H9 (cell line): ENCODE data around the gene IFT27. TPM values are rescaled to one million over a fixed set of nuclear protein-coding genes. Genes with fewer than 3 reads are reported as not detected.

ENCODE experiments used
- DNase-seq: peaks from one replicate; pipeline ENCODE4 v3.0.0-alpha.2; 2017
- H2AFZ ChIP-seq: one replicate; pipeline ENCODE4 v1.6.1; 2013; ENCODE audit warnings: mild to moderate bottlenecking, low read length, control low read depth, moderate library complexity
- H2AK5ac ChIP-seq: 2 replicates; pipeline ENCODE4 v1.6.1; 2013; ENCODE audit warnings: low read length, control low read depth, mixed read lengths; ENCODE audit not compliant: insufficient read length
- H2BK120ac ChIP-seq: one replicate; pipeline ENCODE4 v1.6.1; 2013; ENCODE audit warnings: low read depth, mild to moderate bottlenecking, low read length, control low read depth, inconsistent platforms; ENCODE audit not compliant: poor library complexity, severe bottlenecking
- H2BK12ac ChIP-seq: 2 replicates; pipeline ENCODE4 v1.6.1; 2013; ENCODE audit warnings: low read length, control low read depth, mixed read lengths, low read depth; ENCODE audit not compliant: insufficient read length
- H2BK15ac ChIP-seq: 2 replicates; pipeline ENCODE4 v1.6.1; 2013; ENCODE audit warnings: low read depth, low read length, control low read depth
- H2BK20ac ChIP-seq: one replicate; pipeline ENCODE4 v1.6.1; 2013; ENCODE audit warnings: low read depth, mild to moderate bottlenecking, low read length, control low read depth, inconsistent platforms; ENCODE audit not compliant: poor library complexity, severe bottlenecking
- H2BK5ac ChIP-seq: 2 replicates; pipeline ENCODE4 v1.6.1; 2013; ENCODE audit warnings: low read length, control low read depth, mixed read lengths; ENCODE audit not compliant: insufficient read length
- H3K14ac ChIP-seq: 2 replicates; pipeline ENCODE4 v1.6.1; 2013; ENCODE audit warnings: low read length, control low read depth; ENCODE audit not compliant: insufficient read depth
- H3K18ac ChIP-seq: 2 replicates; pipeline ENCODE4 v1.6.1; 2013; ENCODE audit warnings: low read depth, mild to moderate bottlenecking, mixed read lengths, low read length, control low read depth; ENCODE audit not compliant: insufficient read length
- H3K23ac ChIP-seq: 2 replicates; pipeline ENCODE4 v1.6.1; 2013; ENCODE audit warnings: low read length, control low read depth, mixed read lengths, low read depth; ENCODE audit not compliant: insufficient read length
- H3K23me2 ChIP-seq: 2 replicates; pipeline ENCODE4 v1.6.1; 2013; ENCODE audit warnings: low read depth, mild to moderate bottlenecking, mixed read lengths, low read length, control low read depth; ENCODE audit not compliant: insufficient read length, poor library complexity, severe bottlenecking
- H3K27ac ChIP-seq: 2 replicates; pipeline ENCODE4 v1.5.1; 2013; ENCODE audit warnings: low read length, control low read depth, mixed read lengths, low read depth; ENCODE audit not compliant: insufficient read length
- H3K27me3 ChIP-seq: 2 replicates; pipeline ENCODE4 v1.6.1; 2013; ENCODE audit warnings: low read length, control low read depth, inconsistent platforms; ENCODE audit not compliant: insufficient read depth
- H3K4ac ChIP-seq: 2 replicates; pipeline ENCODE4 v1.6.1; 2013; ENCODE audit warnings: low read depth, mild to moderate bottlenecking, control low read depth, inconsistent platforms, low read length, moderate library complexity
- H3K4me1 ChIP-seq: 2 replicates; pipeline ENCODE4 v1.6.1; 2013; ENCODE audit warnings: low read length, control low read depth, inconsistent platforms; ENCODE audit not compliant: insufficient read depth
- H3K4me2 ChIP-seq: 2 replicates; pipeline ENCODE4 v1.6.1; 2013; ENCODE audit warnings: low read length, control low read depth, mixed read lengths; ENCODE audit not compliant: insufficient read length, insufficient read depth
- H3K56ac ChIP-seq: 2 replicates; pipeline ENCODE4 v1.6.1; 2013; ENCODE audit warnings: low read depth, mild to moderate bottlenecking, mixed read lengths, low read length, control low read depth; ENCODE audit not compliant: insufficient read length
- H3K79me1 ChIP-seq: 2 replicates; pipeline ENCODE4 v1.6.1; 2013; ENCODE audit warnings: low read depth, mild to moderate bottlenecking, moderate library complexity, low read length, control low read depth, inconsistent platforms; ENCODE audit not compliant: insufficient read depth, poor library complexity, severe bottlenecking
- H3K79me2 ChIP-seq: 2 replicates; pipeline ENCODE4 v1.6.1; 2013; ENCODE audit warnings: low read length, control low read depth, inconsistent platforms; ENCODE audit not compliant: insufficient read depth
- H3K9ac ChIP-seq: 2 replicates; pipeline ENCODE4 v1.6.1; 2013; ENCODE audit warnings: low read length, control low read depth, mixed read lengths; ENCODE audit not compliant: insufficient read length; ENCODE audit errors: extremely low read depth
- H3K9me3 ChIP-seq: one replicate; pipeline ENCODE4 v1.6.1; 2013; ENCODE audit warnings: low read depth, low read length, inconsistent platforms; ENCODE audit not compliant: control insufficient read depth
- H3T11ph ChIP-seq: one replicate; pipeline ENCODE4 v1.6.1; 2013; ENCODE audit warnings: mild to moderate bottlenecking, low read length, control low read depth, inconsistent platforms
- H4K20me1 ChIP-seq: one replicate; pipeline ENCODE4 v1.6.1; 2013; ENCODE audit not compliant: control insufficient read depth, insufficient read length, insufficient read depth
- H4K5ac ChIP-seq: 2 replicates; pipeline ENCODE4 v1.6.1; 2013; ENCODE audit warnings: low read depth, mild to moderate bottlenecking, mixed read lengths, low read length, control low read depth; ENCODE audit not compliant: insufficient read length
- H4K8ac ChIP-seq: replicated peaks from 2 replicates; pipeline ENCODE4 v1.6.1; 2013; ENCODE audit warnings: low read length, control low read depth, mixed read lengths, low read depth; ENCODE audit not compliant: insufficient read length
- H4K91ac ChIP-seq: 2 replicates; pipeline ENCODE4 v1.6.1; 2013; ENCODE audit warnings: low read depth, mild to moderate bottlenecking, moderate library complexity, mixed read lengths, low read length, control low read depth; ENCODE audit not compliant: insufficient read length
- H3K27ac Mint-ChIP-seq, 3 experiments: 2 replicates in 2 of 3; 3 replicates in 1 of 3; pipeline ENCODE4 v1.8.0; 2020 to 2021; ENCODE audit warnings: mixed read lengths in 3 of 3, mild to moderate bottlenecking in 1 of 3, moderate library complexity in 1 of 3
- H3K27me3 Mint-ChIP-seq: 2 replicates; pipeline ENCODE4 v1.8.0; 2021; ENCODE audit warnings: low read depth, mild to moderate bottlenecking, moderate library complexity, mixed read lengths
- H3K36me3 Mint-ChIP-seq, 3 experiments: 2 replicates in 2 of 3; 3 replicates in 1 of 3; pipeline ENCODE4 v1.8.0; 2020 to 2021; ENCODE audit warnings: low read depth in 3 of 3, mixed read lengths in 3 of 3; ENCODE audit not compliant: insufficient read depth in 1 of 3
- H3K4me1 Mint-ChIP-seq, 2 experiments: 2 replicates each; pipeline ENCODE4 v1.8.0; 2020; ENCODE audit warnings: mixed read lengths in 2 of 2
- H3K4me3 Mint-ChIP-seq, 2 experiments: 2 replicates in 1 of 2; 3 replicates in 1 of 2; pipeline ENCODE4 v1.8.0; 2020 to 2021; ENCODE audit warnings: mild to moderate bottlenecking in 2 of 2, mixed read lengths in 2 of 2, moderate library complexity in 1 of 2
- H3K9me3 Mint-ChIP-seq, 2 experiments: 2 replicates in 1 of 2; 3 replicates in 1 of 2; pipeline ENCODE4 v1.8.0; 2020; ENCODE audit warnings: mild to moderate bottlenecking in 2 of 2, mixed read lengths in 2 of 2, moderate library complexity in 1 of 2
- WGBS: extraction: QIAGEN DNeasy Blood & Tissue Kit; methylation state at CpG from one replicate; pipeline ENCODE4 v1.1.7; 2013; ENCODE audit warnings: missing lambda C conversion rate, low lambda C conversion rate, mixed read lengths; ENCODE audit not compliant: insufficient read length; ENCODE audit errors: extremely low coverage; 5-methylcytosine and 5-hydroxymethylcytosine counted together
- total RNA-seq: library from RNA; stranded (reverse); gene quantifications from 2 replicates; pipeline ENCODE4 v1.2.1, GENCODE V29; 2021
- TF ChIP-seq, protein P1 (sequence below): fragments of 200-600 bp; sonication (generic); conservative IDR thresholded peaks from 3 replicates; pipeline ENCODE4 v1.8.0; 2021; ENCODE audit warnings: antibody characterized with exemption, mild to moderate bottlenecking

IFT27 gene
- total RNA-seq, 1 experiment from 2014 or later = 43.4 TPM

DNA sequence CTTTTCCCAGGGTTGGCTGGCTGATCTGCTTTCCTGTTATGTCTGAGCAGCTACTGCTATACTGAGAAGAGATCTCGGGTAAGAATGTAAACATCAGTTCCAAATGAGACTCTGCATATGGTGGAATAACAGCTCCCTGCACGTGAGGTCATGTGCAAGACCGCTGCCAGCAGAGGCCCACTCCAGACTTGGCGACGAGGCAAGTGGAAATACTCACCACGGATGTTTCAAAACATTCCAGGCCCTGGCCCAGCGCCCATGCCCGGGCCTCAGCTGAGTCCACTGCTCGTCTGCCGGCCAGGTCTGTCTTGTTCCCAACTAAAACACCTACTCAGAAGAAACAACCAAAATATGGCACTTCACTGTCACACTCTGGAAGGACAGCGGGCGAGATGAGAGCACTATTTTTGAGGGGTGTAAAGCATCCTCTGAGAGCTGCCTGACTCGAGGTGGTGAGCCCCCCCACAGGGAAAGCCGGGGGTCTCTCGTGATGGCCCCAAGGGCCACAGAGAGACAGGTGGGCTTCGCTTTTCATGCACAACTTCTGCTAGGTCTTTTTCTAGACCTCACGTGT lies 13.1 kb downstream of the IFT27 start:
- H2AK5ac ChIP-seq = no peak overlapping the region
- H3K9me3 Mint-ChIP-seq = no peaks in the 10 kb centered on the region
- no peaks in the 10 kb centered on the region for H3K79me1 ChIP-seq
- no peaks in the 10 kb centered on the region for H4K20me1 ChIP-seq
- H3K23me2 ChIP-seq = no peaks in the 10 kb centered on the region
- no peak overlapping the region for H3T11ph ChIP-seq
- H4K91ac ChIP-seq = no peak overlapping the region
- no peak overlapping the region for H3K4me3 Mint-ChIP-seq
- H3K27ac ChIP-seq = no peak overlapping the region
- no peaks in the 10 kb centered on the region for H3K79me2 ChIP-seq
- no peak overlapping the region for H2BK120ac ChIP-seq
- DNase-seq = peak; percentile 14
- no peak overlapping the region for H3K14ac ChIP-seq
- H3K4me1 Mint-ChIP-seq = peaks cover 9 to 11% of the 10 kb centered on the region in 2 experiments
- no peak overlapping the region for H3K56ac ChIP-seq
- H3K9ac ChIP-seq = no peak overlapping the region
- H3K4me2 ChIP-seq = no peak overlapping the region
- H3K27ac Mint-ChIP-seq = no peak overlapping the region; a peak in 1 of 7 replicates
- H3K9me3 ChIP-seq = no peaks in the 10 kb centered on the region
- no peak overlapping the region for H3K18ac ChIP-seq
- H3K27me3 ChIP-seq = no peaks in the 10 kb centered on the region
- H3K23ac ChIP-seq = no peak overlapping the region
- no CpG with 5 or more reads among the region's 17 CpGs for WGBS
- H3K27me3 Mint-ChIP-seq = no peaks in the 10 kb centered on the region
- TF ChIP-seq, protein P1, sequence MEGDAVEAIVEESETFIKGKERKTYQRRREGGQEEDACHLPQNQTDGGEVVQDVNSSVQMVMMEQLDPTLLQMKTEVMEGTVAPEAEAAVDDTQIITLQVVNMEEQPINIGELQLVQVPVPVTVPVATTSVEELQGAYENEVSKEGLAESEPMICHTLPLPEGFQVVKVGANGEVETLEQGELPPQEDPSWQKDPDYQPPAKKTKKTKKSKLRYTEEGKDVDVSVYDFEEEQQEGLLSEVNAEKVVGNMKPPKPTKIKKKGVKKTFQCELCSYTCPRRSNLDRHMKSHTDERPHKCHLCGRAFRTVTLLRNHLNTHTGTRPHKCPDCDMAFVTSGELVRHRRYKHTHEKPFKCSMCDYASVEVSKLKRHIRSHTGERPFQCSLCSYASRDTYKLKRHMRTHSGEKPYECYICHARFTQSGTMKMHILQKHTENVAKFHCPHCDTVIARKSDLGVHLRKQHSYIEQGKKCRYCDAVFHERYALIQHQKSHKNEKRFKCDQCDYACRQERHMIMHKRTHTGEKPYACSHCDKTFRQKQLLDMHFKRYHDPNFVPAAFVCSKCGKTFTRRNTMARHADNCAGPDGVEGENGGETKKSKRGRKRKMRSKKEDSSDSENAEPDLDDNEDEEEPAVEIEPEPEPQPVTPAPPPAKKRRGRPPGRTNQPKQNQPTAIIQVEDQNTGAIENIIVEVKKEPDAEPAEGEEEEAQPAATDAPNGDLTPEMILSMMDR = no peak
- H4K8ac ChIP-seq = no peak overlapping the region
- H3K4me1 ChIP-seq = no peaks in the 10 kb centered on the region
- no peak overlapping the region for H2BK15ac ChIP-seq
- H2BK5ac ChIP-seq = no peak overlapping the region
- peaks cover 8 to 45% (median 34%) of the 10 kb centered on the region in 3 experiments; a peak in 6 of 7 replicates for H3K36me3 Mint-ChIP-seq
- H4K5ac ChIP-seq = no peak overlapping the region
- H2AFZ ChIP-seq = no peak overlapping the region
- H2BK12ac ChIP-seq = no peak overlapping the region
- no peak overlapping the region for H2BK20ac ChIP-seq
- no peak overlapping the region for H3K4ac ChIP-seq
